HG02884 (cell line): ENCODE results near the gene CKLF.
A peak's percentile ranks its signal among the peaks of the same experiment; 100 is the strongest.

Experiments
- ATAC-seq: cut with Tn5 transposase; IDR thresholded peaks from one replicate; pipeline ENCODE4 v1.9.1; 2021; ENCODE audit warnings: mild to moderate bottlenecking, moderate library complexity; ENCODE audit not compliant: unreplicated experiment

The CKLF gene

DNA sequence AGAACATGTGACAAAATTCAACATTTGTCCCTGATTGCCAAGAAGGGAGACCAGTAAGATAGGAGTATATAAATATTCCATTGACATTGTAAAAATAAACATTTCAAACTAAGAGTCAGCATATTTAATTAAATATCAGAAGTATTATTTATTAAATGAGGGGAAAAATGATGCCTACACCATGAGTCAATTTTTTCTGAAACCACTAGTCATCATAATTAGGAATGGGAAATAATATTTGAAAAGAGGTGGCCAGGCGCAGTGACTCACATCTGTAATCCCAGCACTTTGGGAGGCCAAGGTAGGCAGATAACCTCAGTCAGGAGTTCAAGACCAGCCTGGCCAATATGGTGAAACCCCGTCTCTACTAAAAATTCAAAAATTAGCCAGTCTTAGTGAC lies 16.0 kb downstream of the CKLF start:
- ATAC-seq: no peak

DNA sequence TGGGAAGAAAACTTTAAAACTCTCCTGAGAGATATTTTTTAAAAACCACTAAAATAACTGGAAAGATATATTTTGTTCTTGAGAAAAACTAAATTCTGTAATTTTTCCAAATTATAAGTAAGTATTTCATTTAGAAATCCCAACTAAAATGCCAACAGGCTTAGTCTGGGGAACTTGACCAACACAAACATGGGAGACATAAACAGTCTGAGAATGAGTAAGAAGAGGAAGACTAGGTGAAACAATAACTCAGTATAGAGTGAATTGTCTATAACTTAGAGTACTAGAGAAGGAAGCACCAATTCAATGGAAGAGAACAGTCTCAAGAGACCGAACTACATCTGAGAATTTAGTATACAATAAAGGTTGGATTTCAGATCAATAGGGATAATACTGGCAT lies 16.8 kb downstream of the CKLF start:
- ATAC-seq: no peak

GRCh38 chr16:66569827-66570405 lies 17.5 kb downstream of the CKLF start:
- ATAC-seq: no peak

GRCh38 chr16:66572356-66572755 lies 20.0 kb downstream of the CKLF start:
- no peak for ATAC-seq

DNA sequence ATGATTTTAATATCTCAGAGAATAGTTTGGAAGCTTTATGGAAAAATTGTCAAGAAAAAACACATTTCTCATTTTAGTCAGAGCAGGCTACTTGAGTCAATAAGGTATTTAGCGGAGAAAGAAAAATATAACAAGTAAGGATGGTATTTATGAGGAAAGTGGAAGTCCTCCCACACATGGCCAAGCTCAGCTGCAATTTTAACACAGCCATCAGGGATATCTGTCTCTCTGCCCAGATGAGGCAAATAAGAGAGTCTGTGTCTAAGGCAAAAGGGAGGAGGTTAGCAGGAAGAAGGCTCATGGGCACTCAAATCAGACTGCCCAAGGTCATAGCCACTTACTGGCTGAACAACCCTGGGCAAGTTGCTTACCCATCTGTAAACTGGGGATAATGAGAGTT lies 21.7 kb downstream of the CKLF start:
- ATAC-seq: no peak

DNA sequence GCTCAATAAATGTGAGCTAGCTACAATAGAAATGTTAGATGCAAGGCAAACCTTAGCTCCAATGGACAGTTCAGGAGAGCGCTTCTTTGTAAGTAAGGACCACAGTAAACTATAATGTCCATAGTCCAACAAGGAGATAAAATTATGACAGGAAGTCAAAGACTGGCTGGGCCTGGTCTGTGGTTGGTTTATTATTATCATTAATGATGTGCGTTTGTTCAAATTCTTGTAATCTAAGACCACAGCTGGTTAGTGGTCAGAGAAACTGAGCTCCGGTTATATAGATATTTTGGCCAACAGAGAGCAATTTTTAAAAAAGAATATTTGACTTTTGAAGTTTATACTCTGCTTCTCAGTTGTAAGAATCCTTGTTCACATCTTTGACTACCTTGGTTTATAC lies 22.2 kb downstream of the CKLF start:
- ATAC-seq: no peak

DNA sequence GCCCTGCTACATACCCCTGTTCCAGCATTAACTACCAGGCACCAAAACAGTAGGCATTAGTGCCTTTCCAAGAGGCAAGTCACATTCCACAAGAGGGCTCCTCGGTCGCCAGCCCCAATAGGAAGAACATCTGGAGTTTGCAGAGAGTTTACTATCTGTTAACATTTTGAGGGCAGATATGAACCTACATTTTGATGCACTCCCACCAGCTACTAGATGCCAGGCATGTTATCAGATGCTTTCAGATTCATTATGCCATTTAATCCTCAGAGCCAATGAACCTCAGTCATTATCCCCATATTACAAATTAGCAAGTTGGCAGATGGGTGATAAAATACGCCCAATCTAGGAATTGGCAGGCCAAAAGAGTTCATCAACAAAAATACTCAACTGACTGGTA lies 22.7 kb downstream of the CKLF start:
- ATAC-seq: no peak

DNA sequence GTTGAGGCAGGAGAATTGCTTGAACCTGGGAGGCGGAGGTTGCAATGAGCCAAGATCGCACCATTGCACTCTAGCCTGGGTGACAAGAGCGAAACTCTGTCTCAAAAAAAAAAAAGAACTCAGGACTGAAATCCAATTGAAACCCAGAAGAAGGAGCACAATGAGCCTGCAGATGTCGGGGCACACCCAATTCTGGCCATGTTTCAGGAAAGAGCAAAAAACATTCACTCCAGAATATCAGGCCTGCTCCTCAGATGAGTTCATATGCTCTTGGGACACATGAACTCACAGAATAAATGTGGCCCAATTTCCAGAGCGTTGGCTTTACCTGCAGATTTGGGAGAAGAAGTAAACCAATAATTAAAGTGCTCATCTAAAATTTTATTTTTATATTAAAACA lies 23.9 kb downstream of the CKLF start:
- ATAC-seq: no peak

GRCh38 chr16:66578651-66579531 lies 26.5 kb downstream of the CKLF start, which contains the start of gene CMTM2:
TSS of gene CMTM2 (plus strand) at chr16:66579463. CDS start at chr16:66579608, 145 bp downstream.
- no peak for ATAC-seq

DNA sequence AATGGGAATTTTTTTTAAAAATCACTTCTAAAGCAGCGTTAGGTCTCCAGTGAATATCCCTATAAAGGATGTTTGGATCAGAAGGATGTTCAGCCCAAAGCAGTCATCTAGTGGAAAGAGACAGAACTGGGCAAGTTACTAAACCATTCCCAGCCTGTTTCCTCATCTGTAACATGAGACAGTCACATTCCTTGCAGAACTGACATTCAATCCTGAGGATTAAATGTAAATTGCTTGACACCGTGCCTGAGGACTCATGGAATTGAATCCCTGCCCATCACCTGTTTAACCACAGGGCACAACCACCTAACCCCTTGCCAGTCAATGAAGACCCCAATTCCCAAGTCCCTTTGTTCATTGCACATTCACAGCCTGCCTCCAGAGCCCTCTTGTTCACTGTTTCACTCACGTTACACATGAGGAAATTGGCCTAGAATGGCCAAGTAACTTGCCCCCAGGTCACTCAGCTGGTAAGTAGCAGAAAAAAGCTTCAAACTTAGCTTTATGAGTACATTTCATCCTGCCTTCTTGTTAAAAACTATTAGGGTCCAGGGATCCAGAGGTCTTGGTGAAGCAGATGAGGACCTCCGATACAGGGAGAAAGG lies 28.3 kb downstream of the CKLF start:
- no peak for ATAC-seq

GRCh38 chr16:66581246-66581952 lies 29.0 kb downstream of the CKLF start:
- no peak for ATAC-seq

DNA sequence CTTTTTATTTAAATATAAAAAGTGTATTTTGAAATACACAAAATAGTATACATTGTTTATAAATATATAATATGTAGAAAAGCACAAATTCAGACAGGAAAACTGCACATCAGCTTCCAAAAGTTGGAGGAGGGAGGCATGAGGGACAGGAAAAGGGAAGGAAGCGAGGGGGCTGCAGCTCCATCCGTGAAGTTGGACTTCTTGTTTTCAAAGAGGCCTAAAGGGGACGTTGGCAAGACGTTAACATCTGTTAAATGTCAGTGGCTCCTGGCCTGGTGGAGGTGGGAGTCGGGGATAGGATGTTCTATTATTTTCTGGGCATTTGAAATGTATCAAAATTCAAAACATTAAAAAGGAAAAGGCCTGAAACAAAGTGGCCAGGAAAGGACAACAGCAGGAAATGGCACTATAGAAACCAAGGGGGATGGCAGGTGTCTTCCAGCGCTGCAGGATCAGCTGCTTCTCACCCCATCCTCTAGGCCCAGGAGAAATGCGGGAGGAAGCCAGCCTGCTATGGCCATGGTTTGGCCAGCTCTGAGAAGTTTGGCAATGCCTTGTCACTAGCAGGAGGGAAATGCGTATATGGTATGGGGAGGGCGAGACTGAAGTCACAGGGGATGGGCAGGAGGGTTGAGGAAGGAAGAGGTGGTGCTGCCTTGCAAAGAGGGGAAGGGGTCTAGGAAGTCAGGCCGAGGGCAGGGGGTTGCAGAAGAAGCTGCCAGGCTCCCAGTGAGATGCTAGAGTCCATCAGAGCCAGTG lies 33.3 kb downstream of the CKLF start:
- no peak for ATAC-seq

DNA sequence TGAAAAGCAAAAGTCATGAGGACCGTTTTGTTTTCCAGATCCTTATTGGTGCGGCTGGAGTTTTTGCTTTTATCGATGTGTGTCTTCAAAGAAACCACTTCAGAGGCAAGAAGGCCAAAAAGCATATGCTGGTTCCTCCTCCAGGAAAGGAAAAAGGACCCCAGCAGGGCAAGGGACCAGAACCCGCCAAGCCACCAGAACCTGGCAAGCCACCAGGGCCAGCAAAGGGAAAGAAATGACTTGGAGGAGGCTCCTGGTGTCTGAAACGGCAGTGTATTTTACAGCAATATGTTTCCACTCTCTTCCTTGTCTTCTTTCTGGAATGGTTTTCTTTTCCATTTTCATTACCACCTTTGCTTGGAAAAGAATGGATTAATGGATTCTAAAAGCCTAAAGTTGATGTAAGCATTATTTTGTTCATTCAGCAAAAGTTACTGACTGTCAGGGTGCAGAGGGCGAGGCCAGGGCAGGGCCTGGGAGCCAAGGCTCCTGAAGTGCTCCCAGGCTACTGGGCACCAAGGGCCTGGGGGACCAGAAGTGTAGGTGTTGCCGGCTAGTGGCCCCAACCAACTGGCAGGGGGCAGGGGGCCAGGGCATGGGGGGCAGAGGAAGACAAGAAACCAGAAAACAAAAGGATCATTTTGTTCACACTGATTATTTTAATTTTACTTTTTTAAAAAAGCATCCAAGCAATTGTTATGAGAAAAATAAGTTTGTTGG lies 35.7 kb downstream of the CKLF start:
- no peak for ATAC-seq

GRCh38 chr16:66588981-66589713 lies 36.8 kb downstream of the CKLF start:
- peak; percentile 83 for ATAC-seq

DNA sequence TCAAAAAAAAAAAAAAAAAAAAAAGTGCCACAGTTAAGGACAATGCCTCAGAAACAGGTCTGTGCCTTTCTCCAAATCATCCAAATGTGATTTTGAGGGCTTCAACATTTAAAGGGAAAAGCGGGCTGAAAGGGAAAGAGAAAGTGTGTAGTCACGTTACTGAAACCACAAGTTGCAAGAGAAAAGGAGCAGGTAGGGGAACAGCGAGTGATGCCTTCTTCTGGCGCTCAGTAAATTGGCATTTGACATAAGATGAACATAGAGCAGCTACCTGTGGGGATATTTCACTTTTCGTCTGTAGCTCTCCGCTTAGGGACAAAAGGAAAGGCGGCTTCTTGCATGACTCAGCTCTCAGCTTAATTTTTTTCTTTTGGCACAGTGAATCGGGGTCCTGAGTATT lies 37.9 kb downstream of the CKLF start:
- ATAC-seq: no peak

DNA sequence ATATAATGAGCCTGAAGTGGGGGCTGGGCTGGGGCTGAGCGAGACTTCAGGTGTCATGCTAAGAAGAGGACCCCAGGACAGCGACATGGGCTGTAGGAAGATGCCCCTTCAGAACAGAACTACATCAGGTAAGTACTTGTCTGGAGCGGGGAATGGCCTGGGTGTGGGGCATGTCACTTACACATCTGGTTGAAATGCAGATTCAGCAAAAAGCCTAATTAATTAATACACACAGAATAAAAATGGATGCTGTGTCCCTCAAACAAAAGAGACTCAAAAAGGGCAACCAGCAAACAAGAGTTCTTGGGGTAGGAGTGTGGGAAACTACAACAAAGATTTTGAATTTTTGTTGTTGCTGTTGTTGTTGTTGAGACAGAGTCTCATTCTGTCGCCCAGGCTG lies 38.6 kb downstream of the CKLF start:
- ATAC-seq: no peak

GRCh38 chr16:66592241-66592640 lies 39.9 kb downstream of the CKLF start:
- no peak for ATAC-seq

- ATAC-seq: no peak
Observed at GRCh38 chr16:66592814-66593213, 40.4 kb downstream of the CKLF start.

DNA sequence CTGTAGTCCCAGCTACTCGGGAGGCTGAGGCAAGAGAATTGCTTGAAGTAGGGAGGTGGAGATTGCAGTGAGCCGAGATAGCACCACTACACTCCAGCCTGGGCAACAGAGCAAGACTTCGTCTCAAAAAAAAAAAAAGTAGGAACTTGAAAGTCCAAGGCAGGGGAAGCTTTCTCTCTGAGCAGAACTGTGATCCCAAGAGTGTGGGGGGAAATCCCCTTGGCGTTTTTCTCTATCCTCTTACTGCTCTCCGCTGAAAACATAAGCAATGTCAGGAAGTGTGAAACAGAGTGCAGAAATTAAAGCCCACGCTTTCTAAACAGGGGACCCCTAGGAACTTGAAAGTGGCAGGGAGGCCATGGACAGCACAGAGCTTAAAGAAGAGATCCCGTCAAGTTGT lies 42.4 kb downstream of the CKLF start:
- ATAC-seq: no peak
